PC-9 (cell line): ENCODE data around the gene MRPL58.

Experiments
- EZH2 ChIP-seq: fragments of 200-600 bp; sonication (generic); IDR thresholded peaks from 2 replicates; pipeline ENCODE4 v1.8.0; 2017; ENCODE audit warnings: antibody characterized with exemption, low read depth
- TF ChIP-seq, protein P1 (sequence below): fragments of 200-600 bp; sonication (generic); conservative IDR thresholded peaks from 2 replicates; pipeline ENCODE4 v1.6.1; 2017; ENCODE audit warnings: mixed run types, antibody characterized with exemption, mild to moderate bottlenecking, moderate library complexity

- TF ChIP-seq, protein P1, sequence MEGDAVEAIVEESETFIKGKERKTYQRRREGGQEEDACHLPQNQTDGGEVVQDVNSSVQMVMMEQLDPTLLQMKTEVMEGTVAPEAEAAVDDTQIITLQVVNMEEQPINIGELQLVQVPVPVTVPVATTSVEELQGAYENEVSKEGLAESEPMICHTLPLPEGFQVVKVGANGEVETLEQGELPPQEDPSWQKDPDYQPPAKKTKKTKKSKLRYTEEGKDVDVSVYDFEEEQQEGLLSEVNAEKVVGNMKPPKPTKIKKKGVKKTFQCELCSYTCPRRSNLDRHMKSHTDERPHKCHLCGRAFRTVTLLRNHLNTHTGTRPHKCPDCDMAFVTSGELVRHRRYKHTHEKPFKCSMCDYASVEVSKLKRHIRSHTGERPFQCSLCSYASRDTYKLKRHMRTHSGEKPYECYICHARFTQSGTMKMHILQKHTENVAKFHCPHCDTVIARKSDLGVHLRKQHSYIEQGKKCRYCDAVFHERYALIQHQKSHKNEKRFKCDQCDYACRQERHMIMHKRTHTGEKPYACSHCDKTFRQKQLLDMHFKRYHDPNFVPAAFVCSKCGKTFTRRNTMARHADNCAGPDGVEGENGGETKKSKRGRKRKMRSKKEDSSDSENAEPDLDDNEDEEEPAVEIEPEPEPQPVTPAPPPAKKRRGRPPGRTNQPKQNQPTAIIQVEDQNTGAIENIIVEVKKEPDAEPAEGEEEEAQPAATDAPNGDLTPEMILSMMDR: no peak
- no peak for TF ChIP-seq EZH2
Measured at GRCh38 chr17:75064040-75064439, 51.6 kb downstream of the MRPL58 start.
